DOHH2 (cell line): ENCODE results near the gene ELMOD3.
A peak's percentile ranks its signal among the peaks of the same experiment; 100 is the strongest.

ENCODE experiments used
- H3F3A ChIP-seq: fragments of 200-600 bp; sonication (generic), shearing (Covaris generic); 2 replicates; pipeline ENCODE4 v1.6.0; 2016; ENCODE audit warnings: antibody characterized with exemption, mild to moderate bottlenecking; ENCODE audit not compliant: control insufficient read depth, insufficient read depth
- H3K27ac ChIP-seq: fragments of 200-600 bp; sonication (generic); 2 replicates; pipeline ENCODE4 v1.5.1; 2014; ENCODE audit warnings: low read depth, mild to moderate bottlenecking, low read length, moderate library complexity
- H3K27me3 ChIP-seq: fragments of 200-600 bp; sonication (generic); 2 replicates; pipeline ENCODE4 v1.6.1; 2014; ENCODE audit warnings: mild to moderate bottlenecking, low read length, mixed read lengths; ENCODE audit not compliant: control insufficient read depth
- H3K36me3 ChIP-seq: fragments of 200-600 bp; sonication (generic); 2 replicates; pipeline ENCODE4 v1.6.1; 2014; ENCODE audit warnings: mild to moderate bottlenecking, low read length, moderate library complexity, mixed read lengths; ENCODE audit not compliant: control insufficient read depth
- H3K4me1 ChIP-seq: fragments of 200-600 bp; sonication (generic); 2 replicates; pipeline ENCODE4 v1.6.1; 2014; ENCODE audit warnings: mild to moderate bottlenecking, low read length, mixed read lengths; ENCODE audit not compliant: control insufficient read depth
- H3K4me2 ChIP-seq: fragments of 200-600 bp; sonication (generic); 2 replicates; pipeline ENCODE4 v1.6.0; 2014; ENCODE audit warnings: mild to moderate bottlenecking, low read length, moderate library complexity
- H3K4me3 ChIP-seq: fragments of 200-600 bp; sonication (generic); 2 replicates; pipeline ENCODE4 v1.5.1; 2014; ENCODE audit warnings: mild to moderate bottlenecking, low read length, mixed read lengths
- H3K79me2 ChIP-seq: fragments of 200-600 bp; sonication (generic); 2 replicates; pipeline ENCODE4 v1.6.1; 2014; ENCODE audit warnings: mild to moderate bottlenecking, low read length, mixed read lengths; ENCODE audit not compliant: control insufficient read depth
- H3K9me2 ChIP-seq: fragments of 200-600 bp; sonication (generic); replicated peaks from 2 replicates; pipeline ENCODE4 v1.6.1; 2014; ENCODE audit warnings: mild to moderate bottlenecking, low read length, mixed read lengths; ENCODE audit not compliant: control insufficient read depth
- H3K9me3 ChIP-seq: fragments of 200-600 bp; sonication (generic); 2 replicates; pipeline ENCODE4 v1.6.1; 2014; ENCODE audit warnings: antibody characterized with exemption, low read length, mixed read lengths; ENCODE audit not compliant: control insufficient read depth, insufficient read depth
- H4K20me1 ChIP-seq: fragments of 200-600 bp; sonication (generic); 2 replicates; pipeline ENCODE4 v1.6.0; 2014; ENCODE audit warnings: low read depth, mild to moderate bottlenecking, antibody characterized with exemption, low read length, moderate library complexity; ENCODE audit not compliant: control insufficient read depth, insufficient read depth
- EZH2phosphoT487 ChIP-seq: fragments of 200-600 bp; sonication (generic); IDR thresholded peaks from 2 replicates; pipeline ENCODE4 v1.6.1; 2017; ENCODE audit warnings: borderline replicate concordance, mild to moderate bottlenecking, antibody characterized with exemption, low read length, moderate library complexity, mixed read lengths
- TF ChIP-seq, protein P1 (sequence below): fragments of 200-600 bp; sonication (generic); IDR thresholded peaks from one replicate; pipeline ENCODE4 v1.5.1; 2014; ENCODE audit warnings: antibody characterized with exemption, mild to moderate bottlenecking, low read depth, low read length; ENCODE audit not compliant: poor library complexity, severe bottlenecking

The ELMOD3 gene

DNA sequence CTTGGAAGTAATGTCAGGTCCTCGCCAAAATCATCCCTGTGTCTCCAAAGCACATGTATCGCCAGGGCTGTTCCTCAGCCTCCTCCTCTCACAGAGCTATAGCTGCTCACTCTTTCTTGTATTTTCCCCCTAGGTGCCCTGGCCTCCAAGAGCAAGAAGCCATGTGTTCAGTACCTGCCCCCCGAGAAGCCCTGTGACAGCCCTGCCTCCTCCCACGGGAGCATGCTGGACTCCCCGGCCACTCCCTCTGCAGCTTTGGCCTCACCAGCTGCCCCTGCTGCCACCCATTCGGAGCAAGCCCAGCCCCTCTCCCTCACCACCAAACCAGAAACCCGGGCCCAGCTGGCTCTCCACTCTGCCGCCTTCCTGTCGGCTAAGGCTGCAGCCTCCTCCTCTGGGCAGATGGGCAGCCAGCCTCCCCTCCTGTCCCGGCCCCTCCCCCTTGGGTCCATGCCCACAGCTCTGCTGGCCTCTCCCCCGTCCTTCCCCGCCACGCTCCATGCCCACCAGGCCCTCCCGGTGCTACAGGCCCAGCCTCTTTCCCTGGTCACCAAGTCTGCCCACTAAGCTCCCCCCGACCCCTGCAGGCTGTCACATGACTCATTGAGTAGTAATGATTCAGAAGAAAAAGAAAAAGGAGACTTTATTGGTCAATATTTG, 45.5 kb upstream of the ELMOD3 start:
- Histone ChIP-seq H3F3A (no peaks in the 10 kb centered on the region), H3K79me2 (no peaks in the 10 kb centered on the region), H3K9me2 (no peaks in the 10 kb centered on the region), H4K20me1 (no peaks in the 10 kb centered on the region), H3K36me3 (no peaks in the 10 kb centered on the region), H3K27ac (no peak overlapping the region), H3K4me2 (peak overlapping the region; percentile 39; the same call in 1 of the 2 replicates), H3K9me3 (no peaks in the 10 kb centered on the region), H3K4me1 (peaks cover 24% of the 10 kb centered on the region), H3K4me3 (no peak overlapping the region), H3K27me3 (peaks cover 45% of the 10 kb centered on the region)
- TF ChIP-seq, protein P1, sequence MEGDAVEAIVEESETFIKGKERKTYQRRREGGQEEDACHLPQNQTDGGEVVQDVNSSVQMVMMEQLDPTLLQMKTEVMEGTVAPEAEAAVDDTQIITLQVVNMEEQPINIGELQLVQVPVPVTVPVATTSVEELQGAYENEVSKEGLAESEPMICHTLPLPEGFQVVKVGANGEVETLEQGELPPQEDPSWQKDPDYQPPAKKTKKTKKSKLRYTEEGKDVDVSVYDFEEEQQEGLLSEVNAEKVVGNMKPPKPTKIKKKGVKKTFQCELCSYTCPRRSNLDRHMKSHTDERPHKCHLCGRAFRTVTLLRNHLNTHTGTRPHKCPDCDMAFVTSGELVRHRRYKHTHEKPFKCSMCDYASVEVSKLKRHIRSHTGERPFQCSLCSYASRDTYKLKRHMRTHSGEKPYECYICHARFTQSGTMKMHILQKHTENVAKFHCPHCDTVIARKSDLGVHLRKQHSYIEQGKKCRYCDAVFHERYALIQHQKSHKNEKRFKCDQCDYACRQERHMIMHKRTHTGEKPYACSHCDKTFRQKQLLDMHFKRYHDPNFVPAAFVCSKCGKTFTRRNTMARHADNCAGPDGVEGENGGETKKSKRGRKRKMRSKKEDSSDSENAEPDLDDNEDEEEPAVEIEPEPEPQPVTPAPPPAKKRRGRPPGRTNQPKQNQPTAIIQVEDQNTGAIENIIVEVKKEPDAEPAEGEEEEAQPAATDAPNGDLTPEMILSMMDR = no peak
- TF ChIP-seq EZH2phosphoT487 = no peak

DNA sequence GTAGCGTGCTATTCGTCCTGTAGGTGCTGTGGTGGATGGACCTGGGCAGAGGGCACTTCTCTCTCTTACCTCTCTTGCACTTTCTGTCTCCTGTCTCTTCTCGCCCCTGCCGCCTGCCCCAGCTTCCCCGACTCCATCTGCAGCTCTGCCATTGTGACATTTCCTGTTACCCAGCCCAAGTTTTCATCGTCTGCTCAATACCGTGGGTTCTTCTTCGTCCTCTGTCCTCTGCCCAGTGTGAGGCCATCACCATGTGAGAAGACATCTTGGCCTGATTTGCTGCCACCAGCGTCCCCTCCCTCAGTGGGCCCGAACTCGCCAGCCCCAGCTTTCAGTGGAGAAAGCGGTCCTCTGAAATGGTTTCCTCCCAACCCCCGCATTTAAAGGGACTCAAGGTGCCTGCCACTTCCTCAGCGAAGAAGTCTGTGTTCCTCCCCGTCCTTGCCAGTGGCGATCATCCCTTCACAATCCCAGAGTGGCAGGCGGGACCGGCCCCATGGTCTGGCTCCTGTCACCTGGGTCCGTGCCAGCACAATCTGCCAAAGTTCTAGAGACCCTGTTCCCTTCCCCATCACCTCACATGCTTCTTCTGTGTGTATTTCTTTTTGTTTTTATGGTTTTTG, 44.8 kb upstream of the ELMOD3 start:
- Histone ChIP-seq H3K27me3 (peaks cover 39% of the 10 kb centered on the region), H3K27ac (no peak overlapping the region), H3K4me2 (peak overlapping the region; percentile 39), H3K9me3 (no peaks in the 10 kb centered on the region), H4K20me1 (peaks cover 4% of the 10 kb centered on the region; the same call in 1 of the 2 replicates), H3K4me1 (peaks cover 24% of the 10 kb centered on the region), H3K36me3 (peaks cover 4% of the 10 kb centered on the region; the same call in 1 of the 2 replicates), H3K79me2 (no peaks in the 10 kb centered on the region), H3K4me3 (no peak overlapping the region), H3K9me2 (no peaks in the 10 kb centered on the region), H3F3A (no peaks in the 10 kb centered on the region)
- TF ChIP-seq EZH2phosphoT487 = no peak
- TF ChIP-seq, protein P1 = no peak

DNA sequence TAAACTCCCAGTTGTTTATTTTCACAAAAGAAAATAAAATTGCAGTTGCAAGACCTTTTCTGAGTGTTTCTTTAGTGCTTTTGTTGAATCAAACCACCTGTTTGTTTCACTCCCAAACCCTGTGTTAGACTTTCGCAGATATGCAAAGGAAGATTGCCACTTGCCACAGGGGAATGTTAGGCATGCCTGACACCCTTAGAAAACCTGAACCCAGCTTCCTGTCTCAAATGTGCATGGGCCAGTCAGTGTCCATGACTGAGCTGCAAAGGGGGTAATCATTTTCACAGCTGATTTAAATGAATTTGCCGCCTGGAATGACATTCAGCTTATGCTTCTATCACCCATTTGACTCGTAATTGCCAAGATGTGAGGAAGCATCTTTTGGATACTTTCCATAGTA, 44.2 kb upstream of the ELMOD3 start:
- Histone ChIP-seq H3K27me3 (peaks cover 34% of the 10 kb centered on the region), H3K4me1 (peaks cover 24% of the 10 kb centered on the region), H4K20me1 (peaks cover 5% of the 10 kb centered on the region; the same call in 1 of the 2 replicates), H3K4me3 (no peak overlapping the region), H3K27ac (no peak overlapping the region), H3F3A (no peaks in the 10 kb centered on the region), H3K9me3 (no peaks in the 10 kb centered on the region), H3K79me2 (no peaks in the 10 kb centered on the region), H3K36me3 (peaks cover 6% of the 10 kb centered on the region; the same call in 1 of the 2 replicates), H3K4me2 (peak overlapping the region; percentile 39; the same call in 1 of the 2 replicates), H3K9me2 (no peaks in the 10 kb centered on the region)
- TF ChIP-seq EZH2phosphoT487 = no peak
- TF ChIP-seq, protein P1 = no peak
